Renal cortex interstitium (tissue), 11 donors: Measurements from ENCODE around the gene HRH3. TPM values are rescaled to one million over a fixed set of nuclear protein-coding genes. Genes with fewer than 3 reads are reported as not detected.

ENCODE experiments used
- DNase-seq, 11 donors: peaks; one replicate each; pipeline ENCODE4 v3.0.0-alpha.2; 2013; ENCODE audit warnings: low read depth in 9 of 11, low spot score in 4 of 11; ENCODE audit errors: extremely low read depth in 1 of 11
- polyA plus RNA-seq, 3 donors: library from polyadenylated mRNA; unstranded; fragments of 120-200 nt; gene quantifications; one replicate each; pipeline ENCODE4 v1.2.1, GENCODE V29; 2013; ENCODE audit not compliant: insufficient read length in 3 of 3

The HRH3 gene
- polyA plus RNA-seq, 3 donors, result 0.06 TPM; not detected in 2

- no peak for DNase-seq
Measured at GRCh38 chr20:62234339-62234738, 14.3 kb upstream of the HRH3 start.

- no peak for DNase-seq
Measured at GRCh38 chr20:62233684-62234083, 13.6 kb upstream of the HRH3 start.

- no peak for DNase-seq
Measured at GRCh38 chr20:62232770-62233645, 12.9 kb upstream of the HRH3 start.

- DNase-seq, result no peak
Measured at GRCh38 chr20:62232194-62232593, 12.1 kb upstream of the HRH3 start.

GRCh38 chr20:62231292-62231691, 11.2 kb upstream of the HRH3 start:
- no peak for DNase-seq

GRCh38 chr20:62230696-62231095, 10.6 kb upstream of the HRH3 start:
- DNase-seq, result no peak

- no peak for DNase-seq
Measured at GRCh38 chr20:62230276-62230675, 10.2 kb upstream of the HRH3 start.

- DNase-seq, result no peak
Measured at GRCh38 chr20:62229667-62230066, 9.6 kb upstream of the HRH3 start.

- DNase-seq, result no peak
Measured at GRCh38 chr20:62228982-62229545, 9.0 kb upstream of the HRH3 start.

GRCh38 chr20:62227977-62228958, 8.2 kb upstream of the HRH3 start:
- DNase-seq, result no peak

GRCh38 chr20:62227591-62227976, 7.5 kb upstream of the HRH3 start:
- no peak for DNase-seq

GRCh38 chr20:62226707-62227590, 6.9 kb upstream of the HRH3 start:
- no peak for DNase-seq

GRCh38 chr20:62225820-62226635, 6.0 kb upstream of the HRH3 start:
- DNase-seq, result no peak

- no peak for DNase-seq
Measured at GRCh38 chr20:62225026-62225425, 4.9 kb upstream of the HRH3 start.

GRCh38 chr20:62224113-62224855, 4.2 kb upstream of the HRH3 start:
- no peak for DNase-seq

- DNase-seq, result no peak
Measured at GRCh38 chr20:62223571-62223970, 3.5 kb upstream of the HRH3 start.

GRCh38 chr20:62222972-62223371, 2.9 kb upstream of the HRH3 start:
- DNase-seq, result no peak
